Ishikawa (cell line): Measurements from ENCODE around the gene RNF2.

Source experiments
- CEBPB ChIP-seq: IDR thresholded peaks from 2 replicates; pipeline ENCODE4 v1.6.1; 2012
- CREB1 ChIP-seq: IDR thresholded peaks from 2 replicates; pipeline ENCODE4 v1.6.1; 2012; ENCODE audit warnings: low read depth
- EGR1 ChIP-seq: IDR thresholded peaks from 2 replicates; pipeline ENCODE4 v1.6.1; 2012
- EP300 ChIP-seq: IDR thresholded peaks from 2 replicates; pipeline ENCODE4 v1.6.1; 2012; ENCODE audit warnings: borderline replicate concordance
- FOXM1 ChIP-seq: IDR thresholded peaks from 2 replicates; pipeline ENCODE4 v1.6.1; 2012; ENCODE audit warnings: low read depth, borderline replicate concordance
- MAX ChIP-seq: IDR thresholded peaks from 2 replicates; pipeline ENCODE4 v1.6.1; 2012
- NFIC ChIP-seq: IDR thresholded peaks from 2 replicates; pipeline ENCODE4 v1.6.1; 2012
- RAD21 ChIP-seq: IDR thresholded peaks from 2 replicates; pipeline ENCODE4 v1.6.1; 2012; ENCODE audit warnings: low read depth
- REST ChIP-seq: IDR thresholded peaks from 2 replicates; pipeline ENCODE4 v1.6.1; 2012; ENCODE audit warnings: low read depth, mild to moderate bottlenecking
- TAF1 ChIP-seq: IDR thresholded peaks from 2 replicates; pipeline ENCODE4 v1.6.1; 2012; ENCODE audit warnings: low read depth, mild to moderate bottlenecking
- TCF12 ChIP-seq: IDR thresholded peaks from 2 replicates; pipeline ENCODE4 v1.6.1; 2012; ENCODE audit warnings: low read depth
- TEAD4 ChIP-seq: IDR thresholded peaks from 2 replicates; pipeline ENCODE4 v1.6.1; 2012
- USF1 ChIP-seq: IDR thresholded peaks from 2 replicates; pipeline ENCODE4 v1.6.1; 2012
- YY1 ChIP-seq: IDR thresholded peaks from 2 replicates; pipeline ENCODE4 v1.6.1; 2012; ENCODE audit warnings: low read depth
- ZBTB7A ChIP-seq: IDR thresholded peaks from 2 replicates; pipeline ENCODE4 v1.6.1; 2012; ENCODE audit warnings: low read depth

Gene RNF2

GRCh38 chr1:185083818-185084217 lies 38.5 kb downstream of the RNF2 start:
- TF ChIP-seq USF1 (no peak), ZBTB7A (no peak), NFIC (no peak), EP300 (no peak), FOXM1 (no peak), RAD21 (no peak), TAF1 (no peak), TEAD4 (no peak), YY1 (no peak), REST (no peak), MAX (no peak), CREB1 (no peak), TCF12 (no peak), CEBPB (no peak), EGR1 (no peak)

GRCh38 chr1:185087101-185087500 lies 41.7 kb downstream of the RNF2 start:
- TF ChIP-seq USF1 (no peak), TEAD4 (no peak), TCF12 (no peak), REST (no peak), RAD21 (no peak), ZBTB7A (no peak), TAF1 (no peak), YY1 (no peak), MAX (no peak), FOXM1 (no peak), EP300 (no peak), EGR1 (no peak), CEBPB (no peak), NFIC (no peak), CREB1 (no peak)

GRCh38 chr1:185087746-185088145 lies 42.4 kb downstream of the RNF2 start:
- TF ChIP-seq USF1, result no peak
- TF ChIP-seq EP300, result no peak

GRCh38 chr1:185091480-185091879 lies 46.1 kb downstream of the RNF2 start:
- TF ChIP-seq CEBPB (no peak), YY1 (no peak), EP300 (no peak), EGR1 (no peak)

GRCh38 chr1:185094761-185095160 lies 49.4 kb downstream of the RNF2 start:
- no peak for TF ChIP-seq EP300
- no peak for TF ChIP-seq REST
- TF ChIP-seq CEBPB, result no peak
- TF ChIP-seq YY1, result no peak
- TF ChIP-seq CREB1, result no peak
- TF ChIP-seq EGR1, result no peak
- TF ChIP-seq TCF12, result no peak
- no peak for TF ChIP-seq ZBTB7A
- no peak for TF ChIP-seq RAD21
- no peak for TF ChIP-seq USF1
- no peak for TF ChIP-seq TEAD4
- TF ChIP-seq FOXM1, result no peak
- no peak for TF ChIP-seq NFIC
- no peak for TF ChIP-seq TAF1
- TF ChIP-seq MAX, result no peak
